OCI-LY1 (cell line): Measurements from ENCODE around the gene FNDC11.

Experiments
- H2AFZ ChIP-seq: fragments of 200-600 bp; sonication (generic), shearing (Covaris generic); 2 replicates; pipeline ENCODE4 v1.6.0; 2014; ENCODE audit warnings: antibody characterized with exemption, mild to moderate bottlenecking, low read length
- H3F3A ChIP-seq: fragments of 200-600 bp; sonication (generic), shearing (Covaris generic); 2 replicates; pipeline ENCODE4 v1.6.0; 2014; ENCODE audit warnings: mild to moderate bottlenecking, antibody characterized with exemption, low read length, moderate library complexity; ENCODE audit not compliant: insufficient read depth
- H3K27ac ChIP-seq: fragments of 200-600 bp; sonication (generic); 2 replicates; pipeline ENCODE4 v1.5.1; 2014; ENCODE audit warnings: low read length, mixed run types, mild to moderate bottlenecking, low read depth; ENCODE audit not compliant: poor library complexity, severe bottlenecking
- H3K27me3 ChIP-seq: fragments of 200-600 bp; sonication (generic); 2 replicates; pipeline ENCODE4 v1.6.0; 2014; ENCODE audit warnings: antibody characterized with exemption, mild to moderate bottlenecking, low read length, moderate library complexity; ENCODE audit not compliant: insufficient read depth
- H3K36me3 ChIP-seq: fragments of 200-600 bp; sonication (generic); 2 replicates; pipeline ENCODE4 v1.6.1; 2014; ENCODE audit warnings: mild to moderate bottlenecking, antibody characterized with exemption, low read length, moderate library complexity, mixed read lengths; ENCODE audit not compliant: insufficient read depth
- H3K4me1 ChIP-seq: fragments of 200-600 bp; sonication (generic); 2 replicates; pipeline ENCODE4 v1.5.1; 2014; ENCODE audit warnings: mild to moderate bottlenecking, low read length, moderate library complexity; ENCODE audit not compliant: insufficient read depth, severe bottlenecking
- H3K4me2 ChIP-seq: fragments of 200-600 bp; sonication (generic), shearing (Covaris generic); 2 replicates; pipeline ENCODE4 v1.6.1; 2014; ENCODE audit warnings: low read length
- H3K4me3 ChIP-seq: fragments of 200-600 bp; sonication (generic); 2 replicates; pipeline ENCODE4 v1.5.1; 2014; ENCODE audit warnings: low read length, low read depth, mild to moderate bottlenecking, mixed read lengths; ENCODE audit not compliant: poor library complexity, severe bottlenecking
- H3K79me2 ChIP-seq: fragments of 200-600 bp; shearing (Covaris generic); 2 replicates; pipeline ENCODE4 v1.6.1; 2016; ENCODE audit warnings: mixed run types, low read length, mixed read lengths; ENCODE audit not compliant: insufficient read depth
- H3K9ac ChIP-seq: fragments of 200-600 bp; sonication (generic), shearing (Covaris generic); 2 replicates; pipeline ENCODE4 v1.6.1; 2014; ENCODE audit warnings: mild to moderate bottlenecking, low read length, mixed read lengths
- H3K9me2 ChIP-seq: fragments of 200-600 bp; sonication (generic), shearing (Covaris generic); 2 replicates; pipeline ENCODE4 v1.6.1; 2014; ENCODE audit warnings: low read depth, mild to moderate bottlenecking, low read length, mixed read lengths
- H3K9me3 ChIP-seq: fragments of 200-600 bp; shearing (Covaris generic); 2 replicates; pipeline ENCODE4 v1.6.1; 2014; ENCODE audit warnings: low read length, mixed read lengths
- H4K20me1 ChIP-seq: fragments of 200-600 bp; sonication (generic), shearing (Covaris generic); 2 replicates; pipeline ENCODE4 v1.6.0; 2016; ENCODE audit warnings: mild to moderate bottlenecking, low read length; ENCODE audit not compliant: insufficient read depth
- CTCF ChIP-seq: fragments of 200-600 bp; sonication (generic), shearing (Covaris generic); IDR thresholded peaks from 2 replicates; pipeline ENCODE4 v1.5.1; 2017; ENCODE audit warnings: mild to moderate bottlenecking, antibody characterized with exemption, low read length, moderate library complexity, mixed read lengths
- EZH2 ChIP-seq: fragments of 200-600 bp; sonication (generic), shearing (Covaris generic); IDR thresholded peaks from 2 replicates; pipeline ENCODE4 v1.8.0; 2017; ENCODE audit warnings: borderline replicate concordance, mixed run types, mild to moderate bottlenecking, antibody characterized with exemption, low read length, moderate library complexity, mixed read lengths

The FNDC11 gene

GRCh38 chr20:63553933-63554290, at the start of gene FNDC11:
Gene FNDC11 (plus strand): TSS chr20:63554159. CDS start chr20:63555664, 1,505 bp downstream.
- no peak within 1 kb of the TSS for H3K27ac ChIP-seq
- H3K27me3 ChIP-seq = peaks cover 11% of the 10 kb centered on the region; the same call in 1 of the 2 replicates
- no peaks in the 10 kb centered on the region for H3K79me2 ChIP-seq
- H2AFZ ChIP-seq = no peak within 1 kb of the TSS
- H3K4me3 ChIP-seq = peak within 1 kb of the TSS; percentile 48
- H3F3A ChIP-seq = 0 out of 2 replicates have a peak, but pooled peaks cover 5% of the 10 kb centered on the region
- TF ChIP-seq EZH2 = no peak
- peak within 1 kb of the TSS; percentile 61 for H3K4me2 ChIP-seq
- H3K9ac ChIP-seq = no peak within 1 kb of the TSS
- H3K36me3 ChIP-seq = no peaks in the 10 kb centered on the region
- H3K9me3 ChIP-seq = no peaks in the 10 kb centered on the region
- no peaks in the 10 kb centered on the region for H4K20me1 ChIP-seq
- H3K4me1 ChIP-seq = peaks cover 18% of the 10 kb centered on the region
- no peaks in the 10 kb centered on the region for H3K9me2 ChIP-seq

GRCh38 chr20:63504642-63505041, 49.3 kb upstream of the FNDC11 start:
- peaks cover 9% of the 10 kb centered on the region for H3K4me1 ChIP-seq

GRCh38 chr20:63505281-63505680, 48.7 kb upstream of the FNDC11 start:
- Histone ChIP-seq H2AFZ (no peak overlapping the region), H3K27ac (no peak overlapping the region), H3K36me3 (no peaks in the 10 kb centered on the region; the same call in 1 of the 2 replicates), H3K9me2 (no peaks in the 10 kb centered on the region), H3K27me3 (peaks cover 22% of the 10 kb centered on the region; the same call in 1 of the 2 replicates), H3K9me3 (0 out of 2 replicates have a peak, but pooled peaks cover 6% of the 10 kb centered on the region), H3K79me2 (no peaks in the 10 kb centered on the region), H3F3A (no peaks in the 10 kb centered on the region), H4K20me1 (no peaks in the 10 kb centered on the region), H3K4me2 (no peak overlapping the region), H3K4me3 (no peak overlapping the region), H3K4me1 (peaks cover 9% of the 10 kb centered on the region), H3K9ac (no peak overlapping the region)
- TF ChIP-seq CTCF (no peak), EZH2 (no peak)

More at GRCh38 chr20:63504642-63505041, 49.3 kb upstream of the FNDC11 start:
- Histone ChIP-seq H3K79me2 (no peaks in the 10 kb centered on the region), H3K9ac (no peak overlapping the region), H4K20me1 (no peaks in the 10 kb centered on the region), H2AFZ (no peak overlapping the region), H3K27me3 (peaks cover 22% of the 10 kb centered on the region; the same call in 1 of the 2 replicates), H3K36me3 (no peaks in the 10 kb centered on the region; the same call in 1 of the 2 replicates), H3K4me2 (no peak overlapping the region), H3K9me3 (0 out of 2 replicates have a peak, but pooled peaks cover 6% of the 10 kb centered on the region), H3K9me2 (no peaks in the 10 kb centered on the region), H3K27ac (no peak overlapping the region), H3F3A (no peaks in the 10 kb centered on the region), H3K4me3 (no peak overlapping the region)
- no peak for TF ChIP-seq EZH2
- no peak for TF ChIP-seq CTCF

- H3K9ac ChIP-seq = no peak overlapping the region
- no peak overlapping the region for H3K4me2 ChIP-seq
- peaks cover 9% of the 10 kb centered on the region for H3K4me1 ChIP-seq
- TF ChIP-seq EZH2 (no peak), CTCF (no peak)
- no peaks in the 10 kb centered on the region for H3F3A ChIP-seq
- H4K20me1 ChIP-seq = no peaks in the 10 kb centered on the region
- no peaks in the 10 kb centered on the region for H3K79me2 ChIP-seq
- no peaks in the 10 kb centered on the region for H3K9me2 ChIP-seq
- no peak overlapping the region for H3K27ac ChIP-seq
- 0 out of 2 replicates have a peak, but pooled peaks cover 6% of the 10 kb centered on the region for H3K9me3 ChIP-seq
- peaks cover 22% of the 10 kb centered on the region; the same call in 1 of the 2 replicates for H3K27me3 ChIP-seq
- no peak overlapping the region for H3K4me3 ChIP-seq
- no peaks in the 10 kb centered on the region; the same call in 1 of the 2 replicates for H3K36me3 ChIP-seq
- H2AFZ ChIP-seq = no peak overlapping the region
Measured at GRCh38 chr20:63505723-63506122, 48.2 kb upstream of the FNDC11 start.
